Inferior parietal cortex (tissue), 1 donor: Measurements from ENCODE around the gene NDOR1.
A peak's percentile ranks its signal among the peaks of the same experiment; 100 is the strongest.
"Not testable (repeated sequence)": the region's sequence is repeated elsewhere in the genome, so short reads cannot be mapped to it uniquely, and the experiment has no call there.

Source experiments
- DNase-seq: peaks from one replicate; pipeline ENCODE4 v3.0.0-alpha.2; 2016; ENCODE audit errors: extremely low spot score

NDOR1 gene

DNA sequence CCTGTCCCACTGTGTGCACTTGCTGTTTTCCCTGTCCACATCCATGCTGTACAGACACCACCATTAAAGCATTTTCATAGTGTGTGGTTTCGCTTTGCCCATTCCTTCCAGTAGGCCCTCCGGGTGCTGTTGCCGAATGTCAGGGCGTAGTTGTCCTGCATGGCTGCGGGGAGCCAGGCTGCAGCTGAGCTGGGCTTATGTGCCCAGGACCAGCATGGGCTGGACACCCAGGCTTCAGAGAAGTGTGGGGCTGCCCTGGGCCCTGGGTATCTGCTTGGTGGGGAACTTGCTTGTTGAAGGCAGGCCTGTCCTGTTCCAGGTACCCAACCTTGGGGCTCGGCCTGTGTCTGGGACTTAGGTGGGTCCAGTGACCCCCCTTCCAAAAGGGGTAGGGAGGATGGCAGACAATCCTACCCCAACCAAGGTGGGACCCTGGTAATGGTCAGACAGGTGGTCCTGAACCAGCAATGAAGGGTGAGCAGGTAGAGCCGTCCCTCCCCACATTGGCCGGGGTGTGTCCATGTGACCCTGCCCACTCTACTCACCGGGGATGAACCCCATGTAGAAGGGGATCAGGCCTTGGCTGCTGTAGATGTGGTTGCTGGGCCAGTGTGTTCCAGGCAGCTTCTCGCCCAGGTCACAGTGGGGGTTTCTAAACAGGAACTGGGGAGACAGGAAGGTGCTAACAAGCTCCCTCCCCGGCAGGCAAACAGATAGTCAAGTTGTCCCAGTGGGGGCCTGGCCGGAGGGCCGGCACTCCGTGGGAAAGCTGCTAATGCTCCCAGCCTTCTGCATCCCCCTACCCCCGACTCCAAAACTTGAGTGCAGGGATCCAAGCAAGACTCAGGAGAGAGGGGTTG, 38.4 kb downstream of the NDOR1 start:
- DNase-seq, result no peak

DNA sequence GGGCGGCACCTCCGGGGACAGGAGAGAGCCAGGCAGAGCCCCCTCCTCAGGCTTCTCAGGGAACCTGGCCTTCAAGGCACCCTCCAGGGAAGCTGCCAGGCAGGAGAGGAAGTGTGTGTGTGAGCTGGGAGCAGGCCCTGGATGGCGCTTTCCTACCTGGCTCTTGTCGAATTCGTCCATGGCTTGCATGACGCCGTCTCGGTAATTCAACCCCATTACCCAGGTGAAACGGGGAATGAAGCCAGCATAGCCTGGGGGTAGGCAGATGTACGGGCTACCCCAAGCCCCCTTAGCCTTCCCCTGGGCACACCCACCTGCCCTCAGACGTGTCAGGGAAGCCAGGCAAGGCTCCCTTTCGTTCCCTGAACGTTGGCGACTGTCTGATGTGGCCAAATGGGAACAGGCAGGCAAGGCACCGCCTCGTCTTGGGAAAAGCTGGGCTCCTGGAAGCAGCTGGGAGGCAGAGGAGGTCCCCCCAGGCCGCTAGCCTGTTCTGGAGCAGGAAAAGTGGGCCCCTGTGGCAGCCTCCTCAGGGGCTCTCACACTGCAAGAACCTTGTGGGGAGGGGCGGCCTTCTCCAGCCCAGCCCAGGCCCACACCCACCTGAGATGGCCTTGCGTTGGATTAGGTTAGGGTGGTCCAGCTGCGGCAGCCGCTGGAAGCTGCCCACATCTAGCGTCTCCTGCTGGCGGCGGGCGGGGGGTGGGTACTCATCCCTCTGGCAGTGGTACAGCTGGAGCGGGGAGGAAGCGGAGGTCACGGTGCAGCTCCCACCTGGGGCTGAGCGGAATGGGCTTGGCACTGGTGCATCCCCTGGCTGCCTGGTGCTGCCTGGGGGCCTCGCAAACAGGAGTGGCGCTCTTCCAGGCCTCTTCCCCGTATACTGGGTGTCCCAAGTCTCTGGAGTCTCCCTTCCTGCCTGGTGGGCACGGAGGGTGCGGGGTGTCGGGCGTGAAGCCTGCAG, 39.3 kb downstream of the NDOR1 start:
- DNase-seq, result no peak

DNA sequence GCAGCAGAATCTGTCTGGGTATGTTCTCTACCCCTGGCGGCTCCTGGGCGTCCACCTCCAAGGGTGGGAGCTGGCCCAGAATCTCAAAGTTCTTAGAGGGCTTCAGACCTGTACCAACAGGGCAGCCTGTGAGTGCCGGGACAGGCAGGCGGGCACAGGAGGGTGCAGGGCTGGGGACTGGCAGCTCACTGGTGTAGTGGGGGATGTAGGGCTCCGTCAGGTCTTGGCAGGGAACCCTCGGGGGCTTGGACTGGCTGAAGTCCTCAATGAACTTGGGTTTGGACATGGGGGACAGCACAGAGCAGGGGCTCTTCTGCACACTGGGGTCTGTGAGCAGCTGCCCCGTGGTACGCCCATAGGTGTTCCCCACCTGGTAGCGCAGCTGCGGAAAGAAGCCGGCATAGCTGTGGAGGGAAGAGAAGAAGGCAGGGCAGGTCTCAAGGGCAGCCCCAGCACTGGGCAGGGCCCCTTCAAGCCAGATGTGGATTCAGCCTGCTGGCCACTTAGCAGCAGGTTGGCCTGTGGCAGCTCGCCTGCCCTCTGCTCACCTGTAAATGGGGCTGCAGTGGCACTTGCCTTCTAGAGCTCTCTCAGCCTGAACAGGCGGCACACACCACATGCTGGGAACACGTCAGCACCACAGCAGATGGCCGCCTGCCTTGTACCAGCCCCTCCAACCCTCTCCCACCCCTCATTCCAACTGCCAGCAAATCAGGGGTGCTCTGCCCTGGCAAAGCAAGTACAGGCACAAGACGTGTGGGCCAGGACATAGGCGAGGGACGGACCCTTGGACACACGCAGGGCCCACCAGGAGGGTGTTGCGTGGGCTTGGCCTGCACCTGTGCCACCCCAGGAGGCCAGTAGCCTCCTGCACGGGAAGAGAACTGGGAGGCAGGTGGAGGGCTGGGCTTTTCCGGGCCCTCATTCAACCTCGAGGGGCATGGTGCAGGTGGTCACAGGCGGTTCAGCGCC, 40.2 kb downstream of the NDOR1 start:
- DNase-seq, result no peak

DNA sequence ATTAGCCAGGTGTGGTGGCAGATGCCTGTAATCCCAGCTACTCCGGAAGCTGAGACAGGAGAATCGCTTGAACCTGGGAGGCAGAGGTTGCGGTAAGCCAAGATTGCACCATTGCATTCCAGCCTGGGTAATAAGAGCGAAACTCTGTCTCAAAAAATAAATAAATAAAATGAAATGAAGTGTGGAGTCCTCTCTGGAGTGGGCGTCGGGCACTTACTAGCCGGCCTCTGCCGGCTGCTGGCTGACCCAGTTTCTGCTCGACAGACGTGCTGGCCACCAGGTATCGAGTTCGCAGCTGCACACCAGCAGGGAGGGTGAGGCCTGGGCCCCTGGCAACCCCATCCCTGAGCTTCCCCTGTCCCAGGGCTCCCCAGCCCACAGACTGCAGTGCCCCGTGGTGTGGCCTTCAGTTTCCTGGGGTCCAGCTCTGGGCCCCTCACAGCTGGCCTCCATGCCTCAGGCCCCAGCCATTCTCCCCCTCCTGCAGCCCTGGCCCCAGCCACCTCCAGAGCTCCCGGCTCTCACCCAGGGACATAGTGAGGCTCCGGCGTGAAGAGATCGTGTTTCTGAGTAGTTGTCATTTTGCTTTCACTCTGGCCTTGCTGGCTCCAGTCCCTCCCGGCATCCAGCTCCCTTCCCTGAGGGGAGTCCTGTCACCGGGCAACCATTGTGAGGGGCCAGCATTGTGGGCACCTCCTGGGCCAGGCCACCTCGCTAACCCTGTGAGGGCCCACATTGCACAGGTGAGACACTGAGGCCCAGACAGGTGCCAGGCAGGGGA, 41.8 kb downstream of the NDOR1 start:
- DNase-seq, result no peak

DNA sequence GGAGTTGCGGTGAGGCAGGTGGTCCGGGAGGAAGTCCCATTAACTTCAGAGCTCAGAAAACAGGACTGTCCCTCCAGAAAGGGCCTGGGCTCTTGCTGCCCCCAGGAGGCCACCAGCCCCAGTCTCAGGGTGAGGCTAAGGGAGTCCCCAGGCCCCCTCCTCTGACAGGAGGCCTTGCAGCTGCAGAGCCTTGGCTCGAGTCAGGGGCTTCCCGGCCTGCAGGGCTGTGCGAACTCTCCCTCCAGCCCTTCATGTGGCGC, 42.3 kb downstream of the NDOR1 start:
- no peak for DNase-seq

DNA sequence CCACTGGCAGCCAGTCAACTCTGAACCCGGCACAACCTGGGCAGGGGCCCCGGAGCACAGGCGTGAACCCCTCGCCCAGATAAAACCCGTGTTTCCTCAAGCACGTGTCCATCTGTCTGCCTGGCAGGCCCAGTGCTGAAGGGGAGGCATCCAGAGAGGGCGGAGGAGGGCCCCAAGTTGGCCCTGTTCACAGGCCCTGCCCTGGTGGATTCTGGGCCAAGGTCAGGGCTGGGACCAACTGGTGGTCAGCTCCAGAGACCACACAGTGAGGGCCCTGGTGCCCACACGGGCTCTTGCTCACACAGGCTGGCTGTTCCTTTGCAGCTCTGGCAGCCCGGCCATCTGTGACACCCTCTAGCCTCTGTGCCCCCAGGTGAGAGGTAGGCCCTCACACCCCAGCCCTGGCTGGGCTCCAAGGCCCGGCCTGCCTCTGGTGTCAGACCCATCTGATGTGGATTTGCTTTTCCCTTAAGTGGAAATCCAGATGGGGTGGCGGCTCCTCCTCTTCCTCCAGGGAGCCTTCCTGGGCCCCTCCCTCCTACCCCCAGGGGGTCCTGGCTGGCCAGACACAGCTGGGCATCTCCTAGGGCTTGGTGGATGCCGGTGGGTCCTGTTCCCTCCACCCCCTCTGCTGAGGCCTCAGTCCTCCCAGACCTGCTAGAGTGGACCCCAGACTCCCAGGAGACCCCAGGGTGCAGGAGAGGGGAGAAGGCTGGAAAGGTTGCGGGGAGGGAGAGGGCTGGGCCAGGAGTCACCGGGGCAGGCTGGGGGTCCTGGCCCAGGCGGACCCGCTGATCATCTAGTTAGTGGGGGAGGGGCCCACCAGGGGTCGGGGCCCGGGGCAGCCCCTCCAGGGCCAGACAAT, 45.1 kb downstream of the NDOR1 start:
- no peak for DNase-seq

DNA sequence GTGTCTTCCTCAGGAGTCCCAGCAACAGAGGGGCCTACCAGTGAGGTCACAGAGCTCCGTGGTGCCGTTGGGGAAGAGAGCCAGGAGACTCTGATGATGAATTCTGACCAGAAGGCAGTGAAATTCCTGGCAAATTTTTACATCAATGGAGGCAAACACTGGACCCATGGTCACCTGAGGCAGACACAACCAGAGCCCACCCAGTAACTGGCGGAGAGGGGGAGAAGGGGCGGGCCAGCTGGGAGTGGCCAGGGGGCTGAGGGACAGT, 45.6 kb downstream of the NDOR1 start, which contains the start of gene STPG3:
TSS of gene STPG3 (plus strand) at position 93 of the 268 bp plus-strand sequence. CDS start at position 94, 1 bp downstream.
- DNase-seq, result no peak

DNA sequence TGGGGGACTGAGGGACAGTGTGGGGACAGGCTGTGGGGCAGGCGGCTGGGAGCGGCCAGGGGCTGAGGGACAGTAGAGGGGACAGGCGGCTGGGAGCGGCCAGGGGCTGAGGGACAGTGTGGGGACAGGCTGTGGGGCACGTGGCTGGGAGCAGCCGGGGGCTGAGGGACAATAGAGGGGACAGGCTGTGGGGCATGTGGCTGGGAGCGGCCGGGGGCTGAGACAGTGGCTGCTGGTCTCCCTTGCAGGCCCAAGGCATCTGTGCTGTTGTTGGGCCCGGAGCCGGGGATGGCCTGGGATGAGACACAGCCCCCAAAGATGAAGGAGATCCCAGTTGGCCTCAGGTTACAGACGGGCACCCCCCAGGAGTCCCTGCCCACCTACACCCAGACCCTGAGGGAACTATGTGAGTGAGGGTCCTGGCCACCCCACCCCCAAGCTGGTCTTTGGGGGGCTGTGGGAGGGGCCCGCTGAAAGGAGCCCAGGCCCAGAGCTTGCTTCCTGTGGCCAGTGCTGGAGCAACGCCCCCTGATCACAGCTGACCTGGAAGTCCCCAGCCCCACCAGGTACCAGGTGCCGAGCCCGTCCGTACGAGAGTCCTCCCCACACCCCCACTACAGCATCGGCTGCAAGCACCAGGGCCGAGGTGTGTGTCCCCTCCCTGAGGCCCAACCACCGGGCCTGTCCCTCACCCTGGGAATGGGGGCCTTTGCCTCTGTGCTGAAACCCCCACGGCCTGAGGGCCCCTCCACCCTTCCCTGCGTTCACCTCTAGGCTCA, 46.2 kb downstream of the NDOR1 start:
- no peak for DNase-seq

DNA sequence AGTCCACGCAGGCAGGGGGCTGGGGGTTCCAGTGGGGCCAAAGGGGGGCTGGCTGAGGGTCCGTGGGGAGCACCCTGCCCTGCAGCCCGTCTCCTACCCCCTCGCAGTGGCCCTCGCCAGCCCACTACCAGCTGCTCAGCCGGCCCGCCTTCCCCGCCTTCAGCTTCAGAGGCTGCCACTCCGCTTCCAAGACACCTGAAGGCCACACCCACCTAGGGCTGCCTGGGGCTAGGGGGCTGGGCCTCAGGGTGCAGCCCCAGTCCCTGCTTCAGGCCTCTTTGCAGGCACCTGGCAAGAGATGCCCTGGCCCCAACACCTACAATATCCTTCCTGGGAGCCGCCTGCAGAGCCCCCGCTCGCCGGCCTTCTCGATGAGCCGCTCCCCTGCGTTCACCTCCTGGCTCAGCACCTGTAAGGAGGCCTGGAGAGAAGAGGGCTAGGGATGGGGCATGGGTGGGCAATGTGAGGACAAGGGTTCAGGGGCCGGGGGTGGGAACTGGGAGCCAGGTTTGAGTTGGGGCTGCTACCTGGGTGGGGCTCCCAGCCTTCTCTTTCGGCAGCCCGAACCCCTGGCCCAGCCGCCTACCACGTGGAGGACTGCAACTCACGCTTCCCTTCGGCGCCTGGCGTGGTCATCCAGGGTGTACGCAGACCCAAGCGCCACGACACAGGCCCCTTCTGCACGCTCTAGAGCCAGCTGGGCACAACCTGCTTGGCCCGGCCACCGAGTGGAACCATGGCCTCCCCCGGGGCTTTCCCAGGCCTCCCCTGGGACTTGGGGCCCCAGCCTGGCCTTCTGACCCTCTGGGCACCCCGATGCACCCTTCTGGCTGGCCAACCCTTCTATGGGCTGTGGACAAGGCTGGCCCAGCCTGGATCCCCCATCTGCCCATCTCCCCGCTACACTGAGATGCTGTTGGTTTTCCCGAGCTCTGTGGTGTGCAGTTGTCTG, 47.3 kb downstream of the NDOR1 start:
- no peak for DNase-seq

DNA sequence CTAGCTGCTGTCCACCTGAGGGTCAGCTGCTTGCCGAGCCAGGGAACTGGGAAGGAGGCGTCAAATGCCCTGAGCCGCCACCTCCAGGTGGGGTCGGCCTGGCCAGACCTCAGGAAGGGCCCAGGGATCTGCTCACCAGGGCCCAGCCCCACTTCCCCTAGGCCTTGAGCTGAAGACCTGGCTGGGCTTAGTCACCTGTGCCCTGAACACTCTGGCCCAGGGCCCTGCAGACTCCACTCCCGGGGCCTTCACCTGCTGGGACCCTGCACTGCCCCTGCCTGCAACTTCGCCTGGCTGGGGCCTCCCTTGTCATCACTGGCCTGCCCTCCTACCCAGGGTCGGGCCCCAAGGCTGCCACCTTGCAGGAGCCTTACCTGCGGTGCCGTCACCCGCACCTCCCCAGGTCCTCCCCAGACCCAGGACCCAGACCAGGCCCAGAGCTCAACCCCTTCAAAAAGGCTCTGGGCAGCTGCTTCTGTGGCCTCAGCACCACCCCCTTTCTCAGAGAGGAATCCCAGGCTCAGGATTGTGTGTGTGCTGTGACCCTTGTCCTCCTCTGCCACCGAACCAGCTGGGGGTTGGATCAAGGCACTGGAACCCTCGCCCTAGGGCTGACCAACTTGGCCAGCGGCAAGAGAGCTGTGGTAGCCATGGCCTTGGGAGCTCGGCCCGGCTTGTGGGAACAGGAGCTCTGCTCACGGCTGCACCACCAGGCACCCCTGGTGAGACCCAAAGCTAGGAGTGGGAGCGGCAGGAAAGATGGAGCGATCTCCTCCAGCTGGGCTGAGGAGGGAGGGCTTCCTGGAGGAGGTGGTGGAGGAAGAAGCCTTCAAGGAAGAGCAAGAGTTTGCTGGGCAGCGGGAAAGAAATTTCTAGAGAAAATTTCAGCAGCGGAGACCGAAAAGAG, 48.5 kb downstream of the NDOR1 start:
- DNase-seq, result no peak

DNA sequence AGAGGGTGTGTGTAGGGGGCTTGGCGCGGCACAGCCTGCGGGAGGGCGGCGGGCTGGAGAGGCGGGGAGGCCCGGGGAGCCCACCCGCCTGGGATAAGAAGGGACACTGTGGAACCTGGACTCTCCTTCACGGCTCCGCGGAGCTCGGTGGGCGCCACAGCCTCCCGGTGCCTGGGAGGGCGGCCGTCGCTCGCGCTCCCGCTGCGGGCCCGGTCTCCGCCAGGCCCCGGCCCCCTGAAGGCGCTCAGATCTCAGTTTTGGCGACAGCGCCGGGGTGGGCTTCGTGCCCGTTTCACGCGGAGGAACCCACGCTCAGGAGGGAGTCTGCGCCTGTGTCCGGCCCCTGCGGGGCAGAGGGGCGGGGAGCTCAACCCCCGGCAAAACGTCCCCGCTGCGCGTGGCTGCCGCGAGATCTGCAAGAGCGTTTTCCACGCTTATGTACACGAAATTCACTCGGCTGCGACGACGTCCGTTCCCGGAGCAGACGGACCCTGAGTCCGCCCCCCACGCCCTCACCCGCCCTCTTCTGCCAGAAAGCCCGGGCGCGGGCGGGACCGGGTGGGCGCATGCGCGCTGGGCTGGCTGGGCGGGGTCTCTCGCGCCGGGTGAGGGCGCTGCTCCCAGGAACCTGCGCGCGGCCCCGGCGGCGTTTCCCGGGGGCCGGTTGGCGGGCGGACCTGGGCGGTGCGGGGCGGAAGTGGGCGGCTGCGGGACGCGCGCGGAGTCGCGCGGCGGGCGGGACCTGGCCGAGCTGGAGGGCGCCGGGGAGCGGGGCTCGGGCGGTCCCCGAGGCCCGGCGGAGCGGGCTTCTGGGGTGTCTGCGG, 49.3 kb downstream of the NDOR1 start, which contains the start of gene NELFB:
TSS of gene NELFB (plus strand) at position 704 of the 824 bp plus-strand sequence.
- DNase-seq, result peak; percentile 89

DNA sequence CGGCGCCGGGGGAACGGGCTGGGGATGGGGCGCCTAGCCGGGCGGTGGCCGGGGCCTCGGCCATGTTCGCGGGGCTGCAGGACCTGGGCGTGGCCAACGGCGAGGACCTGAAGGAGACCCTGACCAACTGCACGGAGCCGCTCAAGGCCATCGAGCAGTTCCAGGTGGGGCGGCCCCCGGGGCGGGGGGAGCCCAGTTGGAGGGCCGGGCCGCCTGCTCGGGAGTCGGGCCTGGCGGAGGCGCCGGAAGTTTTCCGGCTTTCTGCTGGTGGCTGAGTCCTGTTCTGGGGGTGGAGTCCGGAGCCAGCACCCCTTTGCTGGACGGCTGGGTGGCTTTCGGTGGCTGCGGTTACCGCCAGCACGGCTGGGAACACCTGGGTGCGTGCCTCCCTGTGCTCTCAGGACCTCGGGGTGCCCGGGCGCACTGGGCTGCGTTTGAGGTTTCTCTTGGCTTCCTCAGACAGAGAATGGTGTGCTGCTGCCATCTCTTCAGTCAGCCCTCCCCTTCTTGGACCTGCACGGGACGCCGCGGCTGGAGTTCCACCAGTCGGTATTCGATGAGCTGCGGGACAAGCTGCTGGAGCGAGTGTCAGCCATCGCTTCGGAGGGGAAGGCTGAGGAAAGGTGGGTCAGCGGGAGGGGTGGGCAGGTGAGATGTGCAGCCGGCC, 50.1 kb downstream of the NDOR1 start:
- no peak for DNase-seq

DNA sequence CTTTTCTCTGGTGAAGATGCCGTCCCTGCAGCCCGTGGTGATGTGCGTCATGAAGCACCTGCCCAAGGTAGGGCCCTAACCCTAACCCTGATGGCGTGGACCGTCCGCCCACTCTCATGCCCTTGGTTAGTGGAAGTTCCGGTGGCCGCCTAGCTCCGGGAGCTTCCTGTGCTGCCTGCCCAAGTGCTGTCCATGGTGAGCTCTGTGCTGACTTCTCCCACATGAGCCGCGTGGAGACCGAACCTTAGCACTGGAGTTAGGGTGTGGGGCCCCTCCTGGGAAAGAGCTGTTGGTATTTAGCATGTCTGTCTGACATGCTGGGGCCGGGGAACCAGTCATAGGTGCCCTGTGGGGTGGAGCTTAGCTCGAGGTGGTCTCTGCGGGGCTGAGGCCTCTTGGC, 50.9 kb downstream of the NDOR1 start:
- no peak for DNase-seq

DNA sequence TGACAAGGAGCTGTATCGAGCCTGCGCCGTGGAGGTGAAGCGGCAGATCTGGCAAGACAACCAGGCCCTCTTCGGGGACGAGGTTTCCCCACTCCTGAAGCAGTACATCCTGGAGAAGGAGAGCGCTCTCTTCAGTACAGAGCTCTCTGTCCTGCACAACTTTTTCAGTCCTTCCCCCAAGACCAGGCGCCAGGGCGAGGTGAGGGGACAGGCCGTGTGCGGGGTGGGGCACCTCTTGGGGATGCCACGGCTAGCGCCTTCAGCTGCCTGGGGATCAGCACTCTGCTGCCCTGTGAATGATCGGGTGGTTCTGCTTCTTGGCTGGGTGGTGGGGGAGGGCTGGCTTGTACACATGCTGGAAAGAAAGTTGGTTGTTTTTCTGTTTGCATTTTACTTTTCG, 51.4 kb downstream of the NDOR1 start:
- no peak for DNase-seq

DNA sequence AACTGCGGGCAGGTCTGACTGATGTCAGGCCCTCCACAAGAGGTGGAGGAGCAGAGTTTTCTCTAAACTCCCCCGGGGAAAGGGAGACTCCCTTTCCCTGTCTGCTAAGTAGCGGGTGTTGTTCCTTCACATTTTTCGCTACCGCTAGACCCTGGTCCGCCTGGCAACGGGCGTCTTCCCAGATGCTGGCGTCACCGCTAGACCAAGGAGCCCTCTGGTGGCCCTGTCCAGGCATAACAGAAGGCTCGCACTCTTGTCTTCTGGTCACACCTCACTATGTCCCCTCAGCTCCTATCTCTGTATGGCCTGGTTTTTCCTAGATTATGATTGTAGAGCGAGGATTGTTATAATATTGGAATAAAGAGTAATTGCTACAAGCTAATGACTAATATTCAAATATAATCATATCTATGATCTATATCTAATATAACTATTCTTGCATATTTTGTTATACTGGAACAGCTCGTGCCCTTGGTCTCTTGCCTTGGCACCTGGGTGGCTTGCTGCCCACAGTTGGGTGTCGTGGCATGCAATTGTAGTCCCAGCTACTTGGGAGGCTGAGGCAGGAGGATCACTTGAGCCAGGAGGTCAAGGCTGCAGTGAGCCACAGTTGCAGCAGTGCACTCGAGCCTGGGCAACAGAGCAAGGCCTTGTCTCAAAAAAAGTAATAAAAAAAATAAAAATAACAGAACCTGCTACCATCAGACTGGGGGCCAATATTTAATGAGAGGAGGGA, 56.8 kb downstream of the NDOR1 start:
- not testable (repeated sequence) for DNase-seq
